ENCODE results near the gene AVPR1B. TPM values are rescaled to one million over a fixed set of nuclear protein-coding genes. Genes with fewer than 3 reads are reported as not detected.

Gene AVPR1B
- total RNA-seq, 1 donor from 2014 or later = not detected

DNA sequence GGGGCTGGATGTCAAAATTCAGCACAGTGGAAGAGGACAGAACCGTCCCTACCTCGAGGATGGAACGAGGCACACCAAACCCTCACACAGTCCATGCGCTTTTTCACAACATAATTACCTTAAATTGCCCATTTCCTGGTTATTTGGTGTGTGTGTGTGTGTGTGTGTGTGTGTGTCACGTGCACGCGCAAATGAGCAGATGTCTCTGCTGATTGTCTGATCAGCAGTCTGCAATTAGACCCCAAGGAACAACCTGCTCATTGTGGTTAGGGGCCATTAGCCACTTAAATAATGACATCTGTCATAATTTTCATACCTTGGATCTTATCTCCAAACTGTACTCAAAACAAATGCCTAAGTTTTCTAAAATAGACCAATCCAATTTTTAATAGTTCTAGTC, 23.2 kb downstream of the AVPR1B start:
- H3K36me3 Mint-ChIP-seq (ENCODE audit: low read depth) = peaks cover 2% of the 10 kb centered on the region
- TF ChIP-seq, protein P1, sequence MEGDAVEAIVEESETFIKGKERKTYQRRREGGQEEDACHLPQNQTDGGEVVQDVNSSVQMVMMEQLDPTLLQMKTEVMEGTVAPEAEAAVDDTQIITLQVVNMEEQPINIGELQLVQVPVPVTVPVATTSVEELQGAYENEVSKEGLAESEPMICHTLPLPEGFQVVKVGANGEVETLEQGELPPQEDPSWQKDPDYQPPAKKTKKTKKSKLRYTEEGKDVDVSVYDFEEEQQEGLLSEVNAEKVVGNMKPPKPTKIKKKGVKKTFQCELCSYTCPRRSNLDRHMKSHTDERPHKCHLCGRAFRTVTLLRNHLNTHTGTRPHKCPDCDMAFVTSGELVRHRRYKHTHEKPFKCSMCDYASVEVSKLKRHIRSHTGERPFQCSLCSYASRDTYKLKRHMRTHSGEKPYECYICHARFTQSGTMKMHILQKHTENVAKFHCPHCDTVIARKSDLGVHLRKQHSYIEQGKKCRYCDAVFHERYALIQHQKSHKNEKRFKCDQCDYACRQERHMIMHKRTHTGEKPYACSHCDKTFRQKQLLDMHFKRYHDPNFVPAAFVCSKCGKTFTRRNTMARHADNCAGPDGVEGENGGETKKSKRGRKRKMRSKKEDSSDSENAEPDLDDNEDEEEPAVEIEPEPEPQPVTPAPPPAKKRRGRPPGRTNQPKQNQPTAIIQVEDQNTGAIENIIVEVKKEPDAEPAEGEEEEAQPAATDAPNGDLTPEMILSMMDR (IDR thresholded peaks at IDR 0.05) = no peak
- no peaks in the 10 kb centered on the region for H3K4me1 Mint-ChIP-seq (ENCODE audit: low read depth)
- no peaks in the 10 kb centered on the region for H3K9me3 Mint-ChIP-seq (ENCODE audit: low read depth)
- no peak overlapping the region for H3K27ac Mint-ChIP-seq (ENCODE audit: unreplicated experiment)
- H3K4me3 Mint-ChIP-seq (ENCODE audit: unreplicated experiment) = no peak overlapping the region
- H3K27me3 Mint-ChIP-seq (ENCODE audit: low read depth) = peaks cover 31% of the 10 kb centered on the region
- DNase-seq (ENCODE audit: low spot score) = no peak

DNA sequence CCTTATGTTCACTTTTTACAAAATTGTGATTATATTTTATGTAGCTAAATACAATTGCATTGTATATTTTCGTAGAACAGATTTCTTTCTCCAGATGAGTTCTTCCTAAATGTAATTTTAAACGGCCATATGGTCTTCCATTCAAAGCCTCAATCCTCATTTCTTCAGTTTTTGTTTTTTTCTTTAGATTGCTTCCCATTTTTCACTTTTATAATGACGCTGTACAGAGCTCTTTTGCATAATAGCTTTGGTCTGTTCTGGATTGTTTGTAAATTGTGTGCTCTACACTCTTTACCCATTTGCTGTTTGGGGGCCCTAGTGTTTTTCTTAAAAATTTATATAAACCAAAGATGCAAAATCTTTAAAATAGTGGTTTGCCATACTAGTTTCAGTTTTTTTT, 27.8 kb downstream of the AVPR1B start:
- peaks cover 26% of the 10 kb centered on the region for H3K27me3 Mint-ChIP-seq (ENCODE audit: low read depth)
- no peaks in the 10 kb centered on the region for H3K4me1 Mint-ChIP-seq (ENCODE audit: low read depth)
- TF ChIP-seq, protein P1 (IDR thresholded peaks at IDR 0.05) = no peak
- no peaks in the 10 kb centered on the region for H3K9me3 Mint-ChIP-seq (ENCODE audit: low read depth)
- no peak overlapping the region for H3K27ac Mint-ChIP-seq (ENCODE audit: unreplicated experiment)
- no peak for DNase-seq (ENCODE audit: low spot score)
- peaks cover 2% of the 10 kb centered on the region for H3K36me3 Mint-ChIP-seq (ENCODE audit: low read depth)
- no peak overlapping the region for H3K4me3 Mint-ChIP-seq (ENCODE audit: unreplicated experiment)

DNA sequence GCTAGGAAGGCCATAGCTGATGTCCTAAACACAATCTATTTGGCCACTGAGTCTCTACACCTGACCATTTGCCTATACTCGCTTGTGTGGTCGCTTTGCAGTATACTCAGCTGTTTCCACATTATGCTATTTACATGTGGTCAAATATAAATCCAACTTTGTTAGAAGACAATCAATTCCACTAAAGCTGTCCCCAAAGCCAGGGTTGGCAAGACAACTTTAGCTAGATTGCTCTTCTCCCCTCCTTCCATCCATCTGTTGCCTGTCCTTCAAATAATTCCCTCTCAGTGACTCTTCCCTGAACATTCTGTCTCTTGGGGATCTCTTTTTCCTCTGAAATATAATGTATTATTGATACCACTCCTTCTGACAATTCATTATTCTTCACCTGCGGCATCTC, 30.1 kb downstream of the AVPR1B start:
- no peak overlapping the region for H3K4me3 Mint-ChIP-seq (ENCODE audit: unreplicated experiment)
- TF ChIP-seq, protein P1 (IDR thresholded peaks at IDR 0.05) = no peak

DNA sequence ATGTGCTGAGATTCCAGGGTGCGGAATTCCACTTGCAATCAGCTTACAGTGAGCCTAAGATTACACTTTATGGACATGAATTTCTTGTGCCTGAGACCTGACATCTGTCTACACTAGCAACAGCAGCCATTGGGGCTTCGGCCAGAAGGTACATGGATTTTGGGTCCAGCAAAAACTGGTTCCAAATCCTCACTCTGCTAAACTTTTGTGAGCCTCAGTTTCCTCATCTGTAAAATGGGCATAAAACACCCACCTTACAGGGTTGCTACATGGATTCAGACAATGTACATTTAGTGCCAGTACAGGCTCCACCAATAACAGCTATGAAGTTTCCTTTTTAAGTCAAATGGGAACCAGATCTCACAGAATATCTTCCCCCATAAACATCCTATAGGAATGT, 33.4 kb downstream of the AVPR1B start:
- Mint-ChIP-seq H3K4me3 (ENCODE audit: unreplicated experiment) (no peak overlapping the region), H3K4me1 (ENCODE audit: low read depth) (no peaks in the 10 kb centered on the region), H3K27me3 (ENCODE audit: low read depth) (peaks cover 23% of the 10 kb centered on the region), H3K36me3 (ENCODE audit: low read depth) (no peaks in the 10 kb centered on the region), H3K9me3 (ENCODE audit: low read depth) (no peaks in the 10 kb centered on the region), H3K27ac (ENCODE audit: unreplicated experiment) (no peak overlapping the region)
- no peak for DNase-seq (ENCODE audit: low spot score)
- TF ChIP-seq, protein P1 (IDR thresholded peaks at IDR 0.05) = no peak

More for the DNA sequence above, 30.1 kb downstream of the AVPR1B start:
- Mint-ChIP-seq H3K9me3 (ENCODE audit: low read depth) (no peaks in the 10 kb centered on the region), H3K36me3 (ENCODE audit: low read depth) (peaks cover 2% of the 10 kb centered on the region), H3K27ac (ENCODE audit: unreplicated experiment) (no peak overlapping the region), H3K4me1 (ENCODE audit: low read depth) (no peaks in the 10 kb centered on the region), H3K27me3 (ENCODE audit: low read depth) (peaks cover 22% of the 10 kb centered on the region)
- DNase-seq (ENCODE audit: low spot score) = no peak

DNA sequence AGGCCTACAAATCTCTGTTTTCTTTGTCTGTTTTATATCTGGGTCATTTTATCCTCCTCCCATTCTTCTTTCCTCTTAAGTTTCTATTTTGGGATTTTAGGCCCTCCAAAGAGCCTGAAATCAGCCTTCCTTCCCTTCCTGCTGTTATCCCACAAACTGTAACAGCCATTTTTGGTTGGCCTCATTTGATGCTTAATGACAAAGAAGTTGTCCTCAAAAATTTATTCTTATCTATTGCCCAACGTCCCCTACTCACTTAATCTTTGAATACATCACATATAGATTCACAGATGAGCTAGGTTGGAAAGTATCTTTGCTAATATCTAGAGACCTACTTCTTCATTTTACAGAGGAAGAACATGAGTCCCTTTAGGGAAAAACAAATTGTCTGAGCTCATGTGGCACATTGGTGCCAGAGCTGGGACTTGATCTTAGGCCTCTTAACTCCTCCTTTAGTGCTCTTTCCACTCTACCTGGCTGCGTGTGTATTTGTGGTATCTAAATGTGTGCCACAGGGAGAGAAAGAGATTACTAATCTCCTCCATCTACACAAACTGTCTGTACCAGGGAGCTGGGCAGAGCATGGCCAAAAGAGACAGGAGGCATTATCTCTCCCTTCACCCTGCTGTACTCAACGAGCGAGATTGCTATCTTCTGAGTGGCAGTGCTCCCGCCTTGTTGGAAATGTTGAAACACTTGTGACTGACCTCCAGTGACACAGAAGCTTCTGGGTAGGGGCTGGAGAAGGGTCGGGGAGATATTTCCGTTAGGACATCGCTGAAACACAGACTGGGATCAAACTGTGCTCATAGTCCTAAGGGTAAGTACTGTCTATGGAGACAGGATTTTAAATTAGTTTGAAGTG, 34.1 kb downstream of the AVPR1B start:
- TF ChIP-seq, protein P1 (IDR thresholded peaks at IDR 0.05) = no peak
- Mint-ChIP-seq H3K9me3 (ENCODE audit: low read depth) (no peaks in the 10 kb centered on the region), H3K27me3 (ENCODE audit: low read depth) (peaks cover 23% of the 10 kb centered on the region), H3K4me3 (ENCODE audit: unreplicated experiment) (no peak overlapping the region), H3K4me1 (ENCODE audit: low read depth) (no peaks in the 10 kb centered on the region), H3K36me3 (ENCODE audit: low read depth) (no peaks in the 10 kb centered on the region), H3K27ac (ENCODE audit: unreplicated experiment) (no peak overlapping the region)
- no peak for DNase-seq (ENCODE audit: low spot score)
